HG02885 (cell line): ENCODE results near the gene KLF5.

ENCODE experiments used
- ATAC-seq: cut with Tn5 transposase; IDR thresholded peaks from one replicate; pipeline ENCODE4 v1.9.1; 2021; ENCODE audit warnings: mild to moderate bottlenecking; ENCODE audit not compliant: unreplicated experiment, poor library complexity

The KLF5 gene

DNA sequence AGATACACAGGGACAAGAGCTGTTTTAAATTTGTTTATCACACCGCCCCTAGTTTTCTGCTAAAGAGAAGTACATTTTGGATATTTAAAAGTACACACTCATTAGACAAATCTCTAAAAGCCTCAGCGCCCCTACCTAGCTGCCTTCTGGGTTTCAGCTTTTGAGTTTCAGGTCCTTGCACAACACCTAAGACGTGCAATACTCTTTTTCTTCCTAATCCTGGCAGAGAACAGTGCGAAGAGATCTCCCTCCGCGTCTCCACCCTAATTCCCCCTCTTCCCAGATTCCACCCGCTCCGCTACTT is 421 bp upstream of the KLF5 start:
- ATAC-seq = peak; percentile 19

DNA sequence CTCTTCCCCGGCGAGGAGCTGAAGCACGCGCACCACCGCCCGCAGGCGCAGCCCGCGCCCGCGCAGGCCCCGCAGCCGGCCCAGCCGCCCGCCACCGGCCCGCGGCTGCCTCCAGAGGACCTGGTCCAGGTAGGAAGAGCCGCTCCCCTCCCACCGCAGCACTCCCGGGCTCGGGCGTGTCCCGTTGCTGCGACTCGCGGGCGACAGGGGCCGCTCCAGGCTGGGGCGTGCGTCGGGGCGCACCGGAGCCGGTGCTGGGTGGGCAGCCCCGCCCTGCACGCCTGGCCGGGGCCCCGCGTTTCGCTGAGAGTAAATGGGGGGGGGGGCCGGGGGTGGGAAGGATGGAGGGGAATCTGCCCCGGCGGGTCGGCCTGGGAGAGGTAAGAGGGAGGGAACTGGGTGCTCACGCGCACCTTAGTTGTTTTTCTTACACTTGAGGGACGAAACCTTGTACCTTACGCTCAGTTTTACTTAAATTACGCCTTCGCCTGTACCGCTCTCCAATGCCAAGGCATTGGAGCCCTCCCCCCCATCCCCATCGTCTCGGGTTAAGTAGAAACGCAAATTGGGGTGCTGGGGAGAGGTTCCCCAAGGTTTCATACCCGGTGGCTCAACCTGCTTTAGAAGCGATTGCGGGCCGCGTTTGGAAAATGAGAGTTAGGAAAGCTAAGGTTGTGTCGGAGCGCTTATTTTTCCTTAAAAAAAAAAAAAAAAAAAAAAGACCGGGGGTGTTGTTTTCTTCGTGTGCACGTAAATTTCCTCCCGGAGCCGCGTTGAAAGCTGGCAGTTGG is 850 bp downstream of the KLF5 start:
- peak; percentile 46 for ATAC-seq

- no peak for ATAC-seq
Measured at GRCh38 chr13:73060251-73061160, 1.7 kb downstream of the KLF5 start.

DNA sequence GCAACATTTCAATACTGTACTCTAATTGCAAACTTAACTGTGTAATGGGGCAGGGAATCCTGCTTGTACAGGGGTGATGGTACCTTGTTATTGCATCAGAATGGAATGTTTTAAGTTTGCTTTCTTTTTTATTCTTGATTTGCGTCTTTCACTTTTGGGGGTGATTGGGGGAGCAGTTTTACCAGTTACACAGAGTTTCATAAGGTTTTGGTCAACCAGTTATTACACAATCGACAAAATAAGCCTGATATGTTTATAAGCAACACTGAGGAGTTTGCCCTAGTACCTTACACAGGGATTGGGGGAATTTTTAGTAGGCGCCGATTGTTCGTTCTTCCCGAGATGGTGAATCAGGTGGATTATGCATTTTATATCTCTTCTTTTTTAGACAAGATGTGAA is 2.7 kb downstream of the KLF5 start:
- no peak for ATAC-seq

- no peak for ATAC-seq
Measured at GRCh38 chr13:73061876-73062275, 3.1 kb downstream of the KLF5 start.

GRCh38 chr13:73062468-73062867 is 3.7 kb downstream of the KLF5 start:
- ATAC-seq = no peak

DNA sequence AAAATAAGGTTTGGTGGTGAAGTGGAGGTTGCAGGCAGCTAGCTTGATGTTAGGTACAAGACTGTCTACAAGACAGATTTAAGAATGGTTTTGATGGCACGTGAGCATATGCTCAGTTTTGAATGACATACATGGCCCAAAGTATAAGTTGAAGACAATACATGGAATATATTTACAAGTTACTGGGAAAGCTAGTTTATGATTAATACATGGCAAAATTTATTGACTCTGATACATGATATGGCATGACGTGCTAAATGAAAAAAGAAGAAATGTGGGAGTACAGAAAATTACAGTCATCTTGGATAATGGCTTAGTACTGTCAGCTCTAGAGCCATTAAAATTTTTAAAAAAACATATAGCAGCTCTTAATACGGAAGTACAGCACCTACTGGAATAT is 4.4 kb downstream of the KLF5 start:
- ATAC-seq = no peak

GRCh38 chr13:73065036-73065435 is 6.2 kb downstream of the KLF5 start:
- ATAC-seq = no peak

- no peak for ATAC-seq
Measured at GRCh38 chr13:73065665-73066340, 7.0 kb downstream of the KLF5 start.

DNA sequence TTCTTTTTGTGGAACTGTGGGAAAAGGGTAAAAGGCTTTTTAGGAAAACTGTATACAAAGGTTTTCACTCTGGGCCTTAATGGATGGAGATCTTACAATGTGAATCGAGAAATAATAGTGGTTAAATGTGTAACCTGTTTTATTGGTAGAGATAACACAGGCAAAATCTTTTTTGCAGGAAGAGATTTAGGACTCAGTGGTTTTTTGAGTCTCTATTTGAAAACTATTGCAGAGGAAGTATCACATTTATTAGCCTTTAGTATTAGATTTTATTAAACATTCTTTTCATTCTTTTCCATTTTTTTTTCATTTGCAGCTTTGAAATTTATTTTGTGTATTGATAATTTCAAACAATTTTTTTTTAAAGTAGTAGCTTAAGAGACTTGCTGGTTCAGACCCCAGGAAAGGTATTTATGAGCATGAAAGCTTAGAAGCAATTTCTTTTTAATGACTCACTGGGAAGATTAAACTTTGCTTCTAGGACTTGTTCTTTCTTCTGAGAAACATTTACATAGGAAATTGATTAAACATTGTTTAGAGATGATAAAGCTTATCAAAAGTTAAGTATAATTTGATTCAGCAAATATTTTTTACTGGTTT is 10.5 kb downstream of the KLF5 start:
- ATAC-seq = no peak

GRCh38 chr13:73070451-73071098 is 11.8 kb downstream of the KLF5 start:
- no peak for ATAC-seq

GRCh38 chr13:73072239-73072900 is 13.6 kb downstream of the KLF5 start:
- ATAC-seq = no peak

- no peak for ATAC-seq
Measured at GRCh38 chr13:73073050-73073449, 14.2 kb downstream of the KLF5 start.

DNA sequence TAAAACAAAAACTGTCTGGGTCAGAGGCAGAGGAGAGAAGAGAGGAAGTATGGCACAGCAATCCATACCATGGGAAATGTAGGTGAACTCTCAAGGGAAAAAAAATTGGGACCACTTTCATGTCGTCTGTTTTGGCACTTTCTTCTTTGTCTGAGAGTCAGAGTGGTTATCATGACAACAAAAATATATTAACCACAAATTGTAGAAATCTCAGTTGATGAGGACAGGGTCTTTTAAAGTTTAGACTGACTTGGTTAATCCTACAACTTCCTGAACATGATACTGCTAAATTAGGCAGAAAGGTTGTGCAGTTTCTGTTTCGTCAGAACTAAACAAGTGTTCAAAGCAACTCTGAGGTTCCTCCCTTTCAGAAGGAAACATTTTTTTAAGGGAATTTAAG is 15.2 kb downstream of the KLF5 start:
- peak; percentile 69 for ATAC-seq

- no peak for ATAC-seq
Measured at GRCh38 chr13:73074926-73075325, 16.1 kb downstream of the KLF5 start.

- ATAC-seq = no peak
Measured at GRCh38 chr13:73075546-73075945, 16.7 kb downstream of the KLF5 start.

GRCh38 chr13:73075954-73076353 is 17.1 kb downstream of the KLF5 start:
- ATAC-seq = no peak

GRCh38 chr13:73077865-73078264 is 19.1 kb downstream of the KLF5 start:
- no peak for ATAC-seq

- ATAC-seq = no peak
Measured at GRCh38 chr13:73079359-73079758, 20.6 kb downstream of the KLF5 start.
